Endothelial cell of umbilical vein (primary cell): Measurements from ENCODE around the gene CSMD2. TPM values are rescaled to one million over a fixed set of nuclear protein-coding genes. Genes with fewer than 3 reads are reported as not detected.

Source experiments
- BruUV-seq: library from RNA; stranded (reverse); fragments of 400-500 nt; replicated peaks from 2 replicates; lab custom pipeline; 2021; lab: Mats Ljungman, UMichigan
- CTCF ChIA-PET: fragments of 300-600, 350-600 bp; sonication (Branson Sonifier 250); formaldehyde crosslinking; loops from one replicate; lab custom pipeline; 2021; ENCODE audit warnings: antibody characterized with exemption, inconsistent platforms; lab: Charles Lee
- POLR2A ChIA-PET: fragments of 300-600, 350-600 bp; sonication (Branson Sonifier 250); formaldehyde crosslinking; loops from one replicate; lab custom pipeline; 2021; ENCODE audit warnings: antibody characterized with exemption, inconsistent platforms; lab: Charles Lee
- DNase-seq: peaks from one replicate; pipeline ENCODE4 v3.0.0-alpha.2; 2011; ENCODE audit warnings: low read depth, low spot score
- FAIRE-seq: peaks from 2 replicates; lab custom pipeline; 2011; peaks lifted over from hg19 to GRCh38; lab: Jason Lieb, UNC
- H2AFZ ChIP-seq: 2 replicates; pipeline ENCODE4 v1.6.0; 2012; ENCODE audit warnings: low read depth, low read length, control low read depth, inconsistent platforms
- H3K27ac ChIP-seq: 2 replicates; pipeline ENCODE4 v1.5.1; 2011; ENCODE audit warnings: low read depth, mild to moderate bottlenecking, control low read depth, low read length, moderate library complexity; ENCODE audit not compliant: insufficient read depth
- H3K27me3 ChIP-seq, 2 experiments: 2 replicates each; pipeline versions ENCODE4 v1.6.0 to v1.6.1; 2011; ENCODE audit warnings: low read length in 2 of 2, mixed read lengths in 1 of 2; ENCODE audit not compliant: control insufficient read depth in 2 of 2, insufficient read depth in 2 of 2
- H3K36me3 ChIP-seq, 2 experiments: 2 replicates in 1 of 2; 3 replicates in 1 of 2; pipeline ENCODE4 v1.5.1; 2011; ENCODE audit warnings: low read length in 2 of 2, mild to moderate bottlenecking in 1 of 2, moderate library complexity in 1 of 2; ENCODE audit not compliant: control insufficient read depth in 2 of 2, insufficient read depth in 2 of 2; ENCODE audit errors: extremely low read depth in 1 of 2
- H3K4me1 ChIP-seq: 3 replicates; pipeline ENCODE4 v1.5.1; 2011; ENCODE audit warnings: mild to moderate bottlenecking, low read length; ENCODE audit not compliant: control insufficient read depth, insufficient read depth; ENCODE audit errors: extremely low read depth
- H3K4me2 ChIP-seq: 2 replicates; pipeline ENCODE4 v1.6.1; 2011; ENCODE audit warnings: low read length, control low read depth, mixed read lengths; ENCODE audit not compliant: insufficient read depth
- H3K4me3 ChIP-seq, 3 experiments: fragments of 200-600 bp in 1 of 3; sonication (generic), shearing (Covaris generic) in 1 of 3; replicated peaks in 1 of 3; 2 replicates each; pipeline ENCODE4 v1.5.1; 2011 to 2016; ENCODE audit warnings: control low read depth in 3 of 3, low read length in 3 of 3, mild to moderate bottlenecking in 2 of 3, inconsistent platforms in 1 of 3, low read depth in 1 of 3, moderate library complexity in 1 of 3; ENCODE audit not compliant: insufficient read depth in 1 of 3
- H3K79me2 ChIP-seq: 2 replicates; pipeline ENCODE4 v1.6.0; 2012; ENCODE audit warnings: low read length, inconsistent platforms; ENCODE audit not compliant: control insufficient read depth, insufficient read depth
- H3K9ac ChIP-seq: replicated peaks from 2 replicates; pipeline ENCODE3; 2011; ENCODE audit warnings: low read length, control low read depth; ENCODE audit not compliant: insufficient read depth; ENCODE audit errors: extremely low read depth
- H3K9me1 ChIP-seq: replicated peaks from 3 replicates; pipeline ENCODE4 v1.6.0; 2011; ENCODE audit warnings: mild to moderate bottlenecking, low read length; ENCODE audit not compliant: control insufficient read depth, insufficient read depth; ENCODE audit errors: extremely low read depth
- H3K9me3 ChIP-seq: replicated peaks from 2 replicates; pipeline ENCODE4 v1.5.1; 2012; ENCODE audit warnings: low read length, inconsistent platforms; ENCODE audit not compliant: control insufficient read depth, insufficient read depth
- H4K20me1 ChIP-seq: replicated peaks from 2 replicates; pipeline ENCODE3; 2011; ENCODE audit warnings: mild to moderate bottlenecking, low read length; ENCODE audit not compliant: control insufficient read depth, insufficient read depth; ENCODE audit errors: extremely low read depth
- EZH2 ChIP-seq: IDR thresholded peaks from 2 replicates; pipeline ENCODE4 v1.6.1; 2012; ENCODE audit warnings: borderline replicate concordance, low read depth, mild to moderate bottlenecking, moderate library complexity, low read length, inconsistent platforms; ENCODE audit not compliant: severe bottlenecking
- FOS ChIP-seq: IDR thresholded peaks from 2 replicates; pipeline ENCODE4 v1.6.1; 2011; ENCODE audit warnings: mild to moderate bottlenecking, low read length, moderate library complexity, borderline replicate concordance; ENCODE audit not compliant: insufficient read depth
- GATA2 ChIP-seq: IDR thresholded peaks from 2 replicates; pipeline ENCODE4 v1.7.0; 2011; ENCODE audit warnings: low read depth, mild to moderate bottlenecking, moderate library complexity, mixed read lengths, low read length; ENCODE audit not compliant: insufficient read length, insufficient read depth
- JUN ChIP-seq: IDR thresholded peaks from 2 replicates; pipeline ENCODE4 v1.6.1; 2011; ENCODE audit warnings: borderline replicate concordance, low read depth; ENCODE audit not compliant: insufficient read length, insufficient read depth
- MAX ChIP-seq: IDR thresholded peaks from 2 replicates; pipeline ENCODE4 v1.6.1; 2011; ENCODE audit not compliant: insufficient read depth, insufficient read length
- MYC ChIP-seq: IDR thresholded peaks from one replicate; pipeline ENCODE4 v1.6.1; 2011; ENCODE audit warnings: mild to moderate bottlenecking, low read depth, low read length
- POLR2A ChIP-seq: IDR thresholded peaks from 2 replicates; pipeline ENCODE4 v1.6.1; 2012; ENCODE audit warnings: low read depth, mild to moderate bottlenecking, control low read depth, low read length
- POLR2AphosphoS5 ChIP-seq: IDR thresholded peaks from 2 replicates; pipeline ENCODE4 v1.6.1; 2012; ENCODE audit warnings: low read depth, mild to moderate bottlenecking, control low read depth, low read length, moderate library complexity; ENCODE audit not compliant: insufficient read depth
- dilution Hi-C: fragments of 300-500 bp; cut with MboI; formaldehyde crosslinking; loops from one replicate; pipeline ENCODE4 v1.15.0; 2019; ENCODE audit warnings: low sequenced_read_pairs; ENCODE audit not compliant: extremely low pct_ligation_motif_present
- intact Hi-C: fragments of 100-400 bp; cut with micrococcal nuclease; formaldehyde crosslinking; loops from one replicate; pipeline ENCODE4 v1.10.0; 2022
- polyA plus RNA-seq, 4 experiments: library from polyadenylated mRNA; depleted of rRNA in 3 of 4; stranded (reverse) in 3 of 4; unstranded in 1 of 4; fragments of >200 nt; gene quantifications; 2 replicates each; pipeline versions ENCODE4 v1.2.1 to v1.2.3, GENCODE V29; 2011 to 2012; ENCODE audit warnings: missing spikeins in 1 of 4
- total RNA-seq: library from RNA; stranded (reverse); gene quantifications from 2 replicates; pipeline ENCODE4 v1.2.3, GENCODE V29; 2021
- TF ChIP-seq, protein P1 (sequence below), 2 donors: IDR thresholded peaks; 1 replicate in 1 of 2; 2 replicates in 1 of 2; pipeline ENCODE4 v1.5.1; 2011; ENCODE audit warnings: low read length in 2 of 2, mild to moderate bottlenecking in 2 of 2, moderate library complexity in 2 of 2, control low read depth in 1 of 2, inconsistent platforms in 1 of 2, low read depth in 1 of 2; ENCODE audit not compliant: insufficient read depth in 1 of 2; ENCODE audit errors: extremely low read depth in 1 of 2

CSMD2 gene
- total and polyA plus RNA-seq, 2 donors (not counting 3 experiments of a cell fraction or from before 2014, with no cell fraction given) = under 0.01 TPM; not detected in 1

DNA sequence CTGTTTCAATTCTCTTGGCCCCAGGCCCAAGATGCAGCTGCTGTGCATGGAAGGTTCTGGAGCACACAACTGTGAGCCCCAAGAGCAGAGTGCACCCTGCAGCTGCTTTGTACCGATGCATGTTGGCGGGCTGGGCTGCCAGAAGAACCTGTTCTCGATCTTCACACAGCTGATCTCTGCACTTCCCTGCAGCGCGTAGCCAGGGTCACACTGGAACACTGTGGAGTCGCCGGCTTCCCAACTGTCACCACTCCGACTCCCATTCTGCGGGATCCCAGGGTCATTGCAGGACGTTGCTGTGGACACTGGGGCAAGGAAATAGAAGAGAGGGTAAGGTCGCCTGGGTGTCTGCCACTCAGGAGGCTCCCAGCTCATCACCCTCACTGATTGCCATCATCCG lies 507.2 kb downstream of the CSMD2 start:
- H3K9ac ChIP-seq = no peak overlapping the region
- POLR2A ChIA-PET = no interaction called here
- no peaks in the 10 kb centered on the region for H3K36me3 ChIP-seq
- no peaks in the 10 kb centered on the region for H4K20me1 ChIP-seq
- FAIRE-seq (no peak), DNase-seq (no peak)
- no peak overlapping the region for H3K4me2 ChIP-seq
- intact Hi-C loops (no loop called here), dilution Hi-C loops (no loop called here)
- CTCF ChIA-PET = no interaction called here
- H3K27ac ChIP-seq = no peak overlapping the region
- H3K9me1 ChIP-seq = no peaks in the 10 kb centered on the region
- no peaks in the 10 kb centered on the region for H3K9me3 ChIP-seq
- H3K4me3 ChIP-seq = no peak overlapping the region
- H3K79me2 ChIP-seq = no peaks in the 10 kb centered on the region
- no peaks in the 10 kb centered on the region for H3K27me3 ChIP-seq
- TF ChIP-seq EZH2 (no peak), MAX (no peak), GATA2 (no peak), JUN (no peak), POLR2AphosphoS5 (no peak), POLR2A (no peak), FOS (no peak), MYC (no peak)
- TF ChIP-seq, protein P1, sequence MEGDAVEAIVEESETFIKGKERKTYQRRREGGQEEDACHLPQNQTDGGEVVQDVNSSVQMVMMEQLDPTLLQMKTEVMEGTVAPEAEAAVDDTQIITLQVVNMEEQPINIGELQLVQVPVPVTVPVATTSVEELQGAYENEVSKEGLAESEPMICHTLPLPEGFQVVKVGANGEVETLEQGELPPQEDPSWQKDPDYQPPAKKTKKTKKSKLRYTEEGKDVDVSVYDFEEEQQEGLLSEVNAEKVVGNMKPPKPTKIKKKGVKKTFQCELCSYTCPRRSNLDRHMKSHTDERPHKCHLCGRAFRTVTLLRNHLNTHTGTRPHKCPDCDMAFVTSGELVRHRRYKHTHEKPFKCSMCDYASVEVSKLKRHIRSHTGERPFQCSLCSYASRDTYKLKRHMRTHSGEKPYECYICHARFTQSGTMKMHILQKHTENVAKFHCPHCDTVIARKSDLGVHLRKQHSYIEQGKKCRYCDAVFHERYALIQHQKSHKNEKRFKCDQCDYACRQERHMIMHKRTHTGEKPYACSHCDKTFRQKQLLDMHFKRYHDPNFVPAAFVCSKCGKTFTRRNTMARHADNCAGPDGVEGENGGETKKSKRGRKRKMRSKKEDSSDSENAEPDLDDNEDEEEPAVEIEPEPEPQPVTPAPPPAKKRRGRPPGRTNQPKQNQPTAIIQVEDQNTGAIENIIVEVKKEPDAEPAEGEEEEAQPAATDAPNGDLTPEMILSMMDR (IDR thresholded peaks at IDR 0.05; ENCODE audit: extremely low read depth in 1 of 2, insufficient read depth in 1 of 2, low read depth in 1 of 2, low read length in 2 of 2) = no peak
- BruUV-seq = no TSS peak
- H2AFZ ChIP-seq = no peak overlapping the region
- H3K4me1 ChIP-seq = no peaks in the 10 kb centered on the region
